ENCODE results near the gene LHX6.

GRCh38 chr9:122159026-122159924 is 69.5 kb downstream of the LHX6 start, which contains the start of the genes MORN5 and NDUFA8:
- TF ChIP-seq CTCF (conservative IDR thresholded peaks at IDR 0.05; ENCODE audit: low read depth, low read length): no peak
- no peak for TF ChIP-seq EZH2 (IDR thresholded peaks at IDR 0.05; ENCODE audit: low read length, unreplicated experiment)
- no peak for TF ChIP-seq EZH2phosphoT487 (IDR thresholded peaks at IDR 0.05; ENCODE audit: borderline replicate concordance, low read length)
